NT2/D1 (cell line): ENCODE measurements around the gene CA11.

ENCODE experiments used
- YY1 ChIP-seq: IDR thresholded peaks from 2 replicates; pipeline ENCODE4 v1.6.1; 2011; ENCODE audit not compliant: insufficient read length, insufficient read depth
- ZNF274 ChIP-seq: IDR thresholded peaks from 2 replicates; pipeline ENCODE4 v1.6.1; 2011; ENCODE audit warnings: mild to moderate bottlenecking, low read depth, low read length

- TF ChIP-seq YY1 = no peak
- TF ChIP-seq ZNF274 = no peak
Measured at GRCh38 chr19:48660852-48661710, 15.1 kb upstream of the CA11 start.
